ENCODE data around the gene GPRIN2. TPM values are rescaled to one million over a fixed set of nuclear protein-coding genes. Genes with fewer than 3 reads are reported as not detected.
"Not testable (repeated sequence)": the region's sequence is repeated elsewhere in the genome, so short reads cannot be mapped to it uniquely, and the experiment has no call there.

Gene GPRIN2
- total and polyA plus RNA-seq, 5 experiments from 2014 or later = not detected

DNA sequence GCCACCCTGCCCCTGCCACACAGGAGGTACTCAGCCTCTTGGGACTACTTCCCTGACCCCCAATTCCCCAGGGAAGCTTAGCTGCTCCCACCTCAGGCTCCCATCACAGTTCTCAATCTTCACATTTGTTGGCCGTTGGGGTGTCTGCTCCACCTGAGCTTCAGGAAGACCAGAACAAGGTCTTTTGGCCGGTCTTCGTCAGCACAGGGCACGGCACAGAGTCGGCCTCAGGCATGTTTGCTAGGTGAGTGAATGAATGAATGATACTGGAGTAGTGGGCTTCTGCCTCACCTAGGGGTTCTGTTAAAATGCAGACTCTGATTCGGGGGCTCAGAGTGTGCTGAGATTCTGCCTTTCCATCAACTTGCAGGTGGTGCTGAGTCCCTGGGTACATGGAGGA is 20.3 kb downstream of the GPRIN2 start:
- Mint-ChIP-seq H3K36me3 (peaks cover 0 to 5% (median 2%) of the 10 kb centered on the region in 3 donors), H3K4me3 (no peak overlapping the region), H3K27me3 (peaks cover 12 to 39% (median 35%) of the 10 kb centered on the region in 5 donors), H3K4me1 (peaks cover 2 to 9% (median 9%) of the 10 kb centered on the region in 4 donors), H3K27ac (no peak overlapping the region), H3K9me3 (peaks cover 0 to 2% (median 0%) of the 10 kb centered on the region in 9 donors)
- no peak for DNase-seq
- POLR2A ChIA-PET = no interaction called here
- ATAC-seq = no peak

DNA sequence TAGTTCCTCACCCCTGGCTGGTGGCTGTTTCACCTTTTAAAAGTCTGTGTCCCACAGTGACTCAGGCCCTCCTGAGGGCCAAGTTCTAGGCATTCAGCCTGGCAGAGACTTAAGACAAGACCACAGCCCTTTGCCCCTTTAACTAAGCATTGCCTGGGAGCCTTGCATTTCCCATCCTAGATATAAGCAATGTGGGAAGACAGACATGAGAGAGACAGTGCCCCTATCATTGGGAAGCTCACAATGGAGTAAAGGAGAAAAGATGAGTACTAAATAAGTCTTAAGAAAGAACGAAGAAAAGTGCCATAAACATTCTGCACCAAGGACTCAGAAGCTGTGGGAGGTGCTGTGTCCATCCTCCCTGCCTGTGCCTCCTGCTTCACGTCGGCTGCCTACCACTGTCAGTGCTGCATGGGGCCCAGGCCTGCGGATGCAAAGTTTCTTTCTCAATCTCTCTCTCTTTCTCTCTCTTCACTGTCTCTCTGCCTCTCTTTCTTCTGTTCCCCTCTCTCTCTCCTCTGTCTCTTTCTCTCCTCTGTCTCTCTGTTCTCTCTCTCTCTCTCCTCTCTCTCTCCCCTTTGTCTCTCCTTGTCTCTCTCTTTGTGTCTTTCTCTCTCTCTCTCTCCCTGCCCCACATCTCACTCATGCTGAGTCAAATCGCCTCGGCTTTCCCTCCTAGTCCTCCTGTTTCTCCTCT is 21.5 kb downstream of the GPRIN2 start:
- Mint-ChIP-seq H3K9me3 (no peaks in the 10 kb centered on the region), H3K27ac (no peak overlapping the region), H3K36me3 (no peaks in the 10 kb centered on the region), H3K4me1 (peaks cover 0 to under 1% (median 0%) of the 10 kb centered on the region in 4 donors), H3K4me3 (no peak overlapping the region), H3K27me3 (peaks cover 3 to 29% (median 25%) of the 10 kb centered on the region in 5 donors)
- no peak for ATAC-seq
- DNase-seq = peak in 1 of 10 donors; percentile 37
- POLR2A ChIA-PET = no interaction called here

DNA sequence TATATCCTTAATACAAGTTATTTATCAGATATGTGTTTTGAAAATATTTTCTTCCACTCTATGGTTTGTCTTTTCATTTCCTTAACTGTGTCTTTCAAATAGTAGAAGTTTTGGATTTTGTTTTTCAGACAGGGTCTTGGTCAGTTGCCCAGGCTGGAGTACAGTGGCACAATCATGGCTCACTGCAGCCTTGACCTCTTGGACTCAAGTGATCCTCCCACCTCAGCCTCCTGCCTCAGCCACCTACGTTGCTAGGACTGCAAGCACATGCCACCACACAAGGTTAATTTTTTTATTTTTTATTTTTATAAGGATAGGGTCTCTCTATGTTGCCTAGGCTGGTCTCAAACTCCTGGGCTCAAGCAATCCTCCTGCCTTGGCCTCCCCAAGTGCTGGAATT is 24.2 kb downstream of the GPRIN2 start:
- POLR2A ChIA-PET, ATAC-seq, H3K4me1 Mint-ChIP-seq, H3K9me3 Mint-ChIP-seq, H3K27ac Mint-ChIP-seq, H3K4me3 Mint-ChIP-seq, H3K36me3 Mint-ChIP-seq: not testable (repeated sequence)
- peaks cover 0 to 10% (median 7%) of the 10 kb centered on the region in 5 donors for H3K27me3 Mint-ChIP-seq
- DNase-seq = peak in 1 of 10 donors; percentile 45

DNA sequence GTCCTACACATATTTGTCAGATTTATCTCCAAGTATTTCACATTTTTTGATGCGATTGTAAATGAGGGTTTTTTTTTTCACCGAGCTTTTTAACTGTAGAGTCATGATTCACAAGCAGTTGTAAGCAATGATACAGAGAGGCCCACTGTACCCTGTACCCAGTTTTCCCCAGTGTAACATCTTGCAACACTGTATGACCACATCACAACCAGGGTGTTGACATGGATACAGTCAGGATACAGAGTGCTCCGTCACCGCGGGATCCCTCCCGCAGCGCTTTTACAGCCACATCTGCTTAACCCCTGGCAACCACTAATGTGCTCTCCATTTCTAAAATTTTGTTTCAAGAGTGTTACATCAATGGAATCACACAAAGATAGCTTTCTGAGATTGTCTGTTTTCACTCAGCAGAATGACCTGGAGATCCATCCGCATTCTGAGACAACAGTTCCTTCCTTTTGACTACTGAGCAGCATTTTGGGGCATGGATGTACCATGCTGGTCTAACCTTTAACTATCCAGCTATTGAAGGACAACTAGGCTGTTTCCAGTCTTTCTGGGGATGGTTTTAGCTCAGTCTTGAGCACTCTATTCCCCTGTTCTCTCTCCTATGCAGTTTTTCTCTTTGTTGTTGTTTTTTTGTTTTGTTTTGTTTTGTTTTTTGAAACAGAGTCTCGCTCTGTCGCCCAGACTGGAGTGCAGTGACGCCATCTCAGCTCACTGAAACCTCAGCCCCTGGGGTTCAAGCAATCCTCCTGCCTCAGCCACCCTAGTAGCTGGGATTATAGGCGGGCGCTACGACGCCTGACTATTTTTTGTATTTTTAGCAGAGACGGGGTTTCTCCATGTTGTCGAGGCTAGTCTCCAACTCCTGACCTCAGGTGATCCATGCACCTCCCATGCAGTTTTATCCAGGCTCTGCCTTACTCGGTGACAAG is 25.9 kb downstream of the GPRIN2 start:
- H3K4me3 Mint-ChIP-seq = no peak overlapping the region
- no peaks in the 10 kb centered on the region for H3K9me3 Mint-ChIP-seq

DNA sequence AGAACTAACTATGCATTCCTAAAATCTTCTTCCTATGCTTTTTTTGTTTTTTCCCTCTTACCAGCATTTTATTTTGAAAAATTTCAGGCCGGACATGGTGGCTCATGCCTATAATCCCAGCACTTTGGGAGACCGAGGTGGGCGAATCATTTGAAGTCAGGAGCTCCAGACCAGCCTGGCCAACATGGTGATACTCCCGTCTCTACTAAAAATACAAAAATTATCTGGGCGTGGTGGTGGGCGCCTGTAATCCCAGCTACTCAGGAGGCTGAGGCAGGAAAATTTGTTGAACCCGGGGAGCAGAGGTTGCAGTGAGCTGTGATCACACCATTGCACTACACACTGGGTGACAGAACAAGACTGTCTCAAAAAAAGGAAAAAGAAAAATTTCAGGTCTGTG is 26.7 kb downstream of the GPRIN2 start:
- H3K36me3 Mint-ChIP-seq, H3K4me3 Mint-ChIP-seq, H3K27ac Mint-ChIP-seq, H3K4me1 Mint-ChIP-seq, H3K9me3 Mint-ChIP-seq, POLR2A ChIA-PET, ATAC-seq, H3K27me3 Mint-ChIP-seq: not testable (repeated sequence)
- DNase-seq = peak in 1 of 10 donors; percentile 45

More for the DNA sequence above, 25.9 kb downstream of the GPRIN2 start:
- Mint-ChIP-seq H3K36me3 (no peaks in the 10 kb centered on the region), H3K4me1 (no peaks in the 10 kb centered on the region), H3K27ac (no peak overlapping the region), H3K27me3 (no peaks in the 10 kb centered on the region)
- POLR2A ChIA-PET = no interaction called here
- no peak for ATAC-seq
- peak in 1 of 10 donors; percentile 52 for DNase-seq

DNA sequence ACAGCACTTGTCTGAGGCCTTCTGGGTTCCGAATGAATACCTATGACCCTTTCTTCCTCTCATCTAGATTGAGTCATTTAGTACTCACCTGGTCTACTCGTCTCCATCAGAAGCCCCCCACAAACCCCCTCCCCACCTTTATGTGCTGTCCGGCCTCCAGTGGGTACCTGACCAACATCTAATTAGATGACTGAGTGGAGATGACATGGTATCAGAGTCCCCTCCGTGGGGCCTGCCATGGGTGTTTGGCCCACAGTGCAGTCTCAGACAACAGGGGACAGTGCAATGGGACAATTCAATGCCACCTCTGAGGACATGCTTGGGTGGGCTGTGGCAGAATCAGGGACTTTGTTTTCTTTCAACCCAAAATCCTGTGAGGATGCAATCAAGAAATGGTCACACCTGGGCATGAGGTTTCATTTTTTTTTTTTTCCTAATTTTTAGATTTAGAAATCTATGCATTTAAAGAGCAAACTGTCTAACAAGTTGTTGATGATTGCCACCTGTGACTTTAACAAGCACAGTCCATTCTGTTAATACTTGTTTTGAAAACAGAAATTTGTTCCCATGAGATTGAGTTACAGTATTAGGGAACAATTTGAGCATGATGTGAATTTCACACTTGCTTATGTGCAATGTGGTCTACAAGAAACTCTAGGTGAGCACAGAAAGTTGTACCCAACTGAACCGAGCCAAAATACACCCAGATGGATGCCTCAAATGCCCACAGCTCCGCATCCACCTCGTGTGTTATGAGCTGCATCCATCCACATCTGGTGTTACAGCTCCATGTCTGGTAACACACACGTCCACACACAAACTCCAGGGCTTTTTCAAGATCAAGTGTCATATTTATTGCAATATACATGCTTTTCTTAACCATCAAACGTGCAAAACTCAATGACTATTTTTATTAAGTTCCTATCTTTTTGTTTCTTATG is 27.5 kb downstream of the GPRIN2 start:
- peak in 1 of 2 donors; percentile 13 for ATAC-seq
- Mint-ChIP-seq H3K9me3 (no peaks in the 10 kb centered on the region), H3K4me1 (no peaks in the 10 kb centered on the region), H3K4me3 (no peak overlapping the region), H3K27me3 (no peaks in the 10 kb centered on the region), H3K27ac (no peak overlapping the region), H3K36me3 (no peaks in the 10 kb centered on the region)
- peak in 1 of 10 donors; percentile 60 for DNase-seq
- POLR2A ChIA-PET = no interaction called here

DNA sequence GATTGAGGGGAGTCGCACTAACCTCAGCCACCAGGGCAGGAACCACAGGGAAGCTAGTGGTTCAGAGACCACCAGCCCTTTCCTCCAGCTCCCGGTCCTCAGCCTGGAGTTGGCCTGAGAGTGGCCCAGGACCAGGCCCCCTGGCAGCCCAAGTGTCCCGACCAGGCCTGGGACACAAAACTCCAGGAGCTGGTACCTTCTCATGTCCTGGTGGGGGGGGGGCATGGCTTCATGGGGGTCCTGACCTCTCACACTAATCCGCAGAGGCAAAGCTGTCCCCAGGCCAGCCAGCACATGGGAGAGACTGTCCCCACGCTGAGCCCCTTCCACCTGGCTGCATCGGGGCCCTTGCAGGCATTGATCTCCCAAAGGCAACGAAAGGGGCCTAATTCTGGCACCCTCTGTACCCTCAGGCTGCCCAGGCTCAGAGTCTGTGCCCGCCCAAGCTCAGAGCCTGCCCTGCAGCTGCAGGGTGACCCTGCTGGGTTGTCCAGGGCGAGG is 28.2 kb downstream of the GPRIN2 start:
- Mint-ChIP-seq H3K27ac (no peak overlapping the region), H3K4me1 (no peaks in the 10 kb centered on the region), H3K36me3 (no peaks in the 10 kb centered on the region), H3K27me3 (no peaks in the 10 kb centered on the region), H3K9me3 (no peaks in the 10 kb centered on the region), H3K4me3 (no peak overlapping the region)
- DNase-seq = peak in 1 of 10 donors; percentile 63
- no peak for ATAC-seq
- POLR2A ChIA-PET = no interaction called here

DNA sequence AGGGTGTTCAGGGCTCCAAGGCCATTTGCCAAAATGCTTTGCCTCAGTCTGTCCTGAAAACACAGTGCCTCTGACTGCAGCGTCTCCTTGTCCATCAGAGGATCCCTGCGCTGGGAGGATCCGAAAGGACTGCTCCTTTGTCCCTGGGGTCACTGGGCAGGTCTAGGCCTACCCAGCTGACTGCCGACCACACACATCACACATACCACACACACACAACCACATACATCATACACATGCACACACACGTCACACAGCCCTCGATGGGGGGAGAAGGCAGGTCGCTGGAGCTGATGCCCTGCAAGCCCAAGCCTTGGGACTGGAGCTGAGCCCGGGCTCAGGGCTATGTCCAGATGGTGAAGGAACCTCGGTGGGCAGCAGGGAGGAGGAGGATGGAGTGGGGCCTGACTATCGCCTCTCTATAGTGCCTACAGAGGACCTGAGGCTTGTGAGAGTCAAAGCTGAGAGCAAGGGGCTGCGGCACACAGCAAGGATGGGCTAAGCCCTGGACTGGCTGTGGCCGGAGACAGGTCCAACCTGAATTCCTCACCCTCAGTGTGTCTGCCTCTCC is 29.1 kb downstream of the GPRIN2 start:
- no peak overlapping the region for H3K4me3 Mint-ChIP-seq
- peak in 1 of 10 donors; percentile 63 for DNase-seq
- POLR2A ChIA-PET = no interaction called here
- H3K4me1 Mint-ChIP-seq = no peaks in the 10 kb centered on the region
- no peaks in the 10 kb centered on the region for H3K36me3 Mint-ChIP-seq
- H3K27me3 Mint-ChIP-seq = no peaks in the 10 kb centered on the region
- H3K9me3 Mint-ChIP-seq = no peaks in the 10 kb centered on the region
- no peak overlapping the region for H3K27ac Mint-ChIP-seq
- ATAC-seq = no peak

DNA sequence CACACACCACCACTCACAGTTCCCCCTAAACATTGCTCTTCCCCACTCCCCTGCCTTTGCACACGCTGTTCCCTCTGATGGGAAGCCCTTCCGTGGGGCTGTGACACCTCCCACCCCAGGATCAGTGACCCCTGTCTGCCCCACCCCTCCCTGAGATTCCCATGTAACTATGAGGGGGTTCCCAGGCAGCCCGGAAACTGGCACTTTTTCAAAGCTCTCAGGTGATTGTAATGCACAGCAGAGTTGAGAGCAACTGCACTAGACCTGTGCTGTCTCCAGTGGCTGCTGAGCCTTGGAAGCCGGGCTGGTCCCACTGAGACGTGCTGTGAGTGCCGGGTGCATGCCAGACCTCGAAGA is 29.8 kb downstream of the GPRIN2 start:
- Mint-ChIP-seq H3K27ac (no peak overlapping the region), H3K4me3 (no peak overlapping the region), H3K27me3 (no peaks in the 10 kb centered on the region), H3K9me3 (no peaks in the 10 kb centered on the region), H3K4me1 (no peaks in the 10 kb centered on the region), H3K36me3 (no peaks in the 10 kb centered on the region)
- ATAC-seq = no peak
- POLR2A ChIA-PET = no interaction called here
- DNase-seq = peak in 1 of 10 donors; percentile 60

DNA sequence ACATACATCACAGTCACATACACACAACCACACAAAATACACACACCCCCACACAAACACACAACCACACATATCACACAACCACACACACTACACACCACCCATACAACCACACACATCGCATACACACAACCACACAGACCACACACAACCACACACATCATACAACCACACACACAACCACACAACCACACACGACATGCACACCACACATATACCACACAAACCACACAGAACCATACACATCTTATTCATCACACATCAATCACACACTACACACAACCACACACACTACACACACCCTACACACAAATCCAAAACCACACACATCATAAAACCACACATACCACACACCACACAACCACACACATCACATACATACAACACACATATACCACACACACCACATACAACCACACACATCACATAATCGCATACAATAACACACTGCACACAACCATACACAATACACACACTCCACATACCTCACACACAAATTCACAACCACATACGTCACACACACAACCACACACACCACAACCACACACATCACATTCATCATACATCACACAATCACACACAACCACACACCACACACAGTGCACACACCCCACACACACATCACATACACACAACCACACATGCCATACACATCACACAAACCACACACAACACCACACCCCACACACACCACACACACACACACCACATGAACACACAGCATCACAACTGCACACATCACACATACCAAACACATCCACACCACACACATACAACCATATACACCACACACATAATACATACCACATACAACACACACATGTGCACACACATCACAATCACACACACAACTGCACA is 30.4 kb downstream of the GPRIN2 start:
- Mint-ChIP-seq H3K36me3 (no peaks in the 10 kb centered on the region), H3K4me3 (no peak overlapping the region), H3K27me3 (no peaks in the 10 kb centered on the region), H3K9me3 (no peaks in the 10 kb centered on the region), H3K4me1 (no peaks in the 10 kb centered on the region), H3K27ac (no peak overlapping the region)
- DNase-seq (peak in 1 of 10 donors; percentile 24), ATAC-seq (no peak)
- POLR2A ChIA-PET = no interaction called here

DNA sequence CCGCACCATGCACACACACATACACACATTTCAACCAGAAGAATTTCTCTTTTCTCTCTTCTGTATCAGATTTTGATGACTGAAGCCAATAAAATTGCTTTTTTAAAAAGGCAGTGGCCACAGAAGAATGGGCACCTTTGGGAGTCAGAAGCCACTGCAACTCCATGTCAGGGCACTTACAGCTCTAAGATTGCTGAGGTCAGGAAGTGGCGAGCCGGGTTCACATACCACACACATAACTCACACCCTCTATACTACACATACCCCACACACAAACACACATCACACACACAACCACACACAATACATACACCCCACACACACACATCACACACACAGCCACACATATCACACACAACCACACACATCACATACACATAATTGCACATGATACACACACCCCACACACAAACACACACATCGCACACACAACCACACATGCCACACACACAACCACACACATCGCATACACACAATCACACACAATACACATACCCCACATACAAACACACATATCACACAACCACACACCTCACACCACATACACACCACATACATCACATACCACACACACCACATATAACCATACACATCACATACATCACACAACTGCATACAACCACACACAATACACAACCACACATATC is 31.2 kb downstream of the GPRIN2 start:
- Mint-ChIP-seq H3K4me1 (no peaks in the 10 kb centered on the region), H3K9me3 (no peaks in the 10 kb centered on the region), H3K36me3 (no peaks in the 10 kb centered on the region), H3K27me3 (no peaks in the 10 kb centered on the region), H3K27ac (no peak overlapping the region), H3K4me3 (no peak overlapping the region)
- POLR2A ChIA-PET = no interaction called here
- DNase-seq (peak in 1 of 10 donors; percentile 22), ATAC-seq (no peak)
